Peyer's patch (tissue), 4 donors: ENCODE measurements around the gene KCNQ5.

Experiments used
- CTCF ChIP-seq, 6 experiments: fragments of 450-650 bp in 4 of 6; fragments of 200-600 bp in 2 of 6; sonication (generic) in 1 of 6; IDR thresholded peaks; one replicate each; pipeline ENCODE4 v1.5.1; 2017 to 2019; ENCODE audit warnings: antibody characterized with exemption in 6 of 6, mild to moderate bottlenecking in 3 of 6, moderate library complexity in 1 of 6
- POLR2A ChIP-seq, 2 donors: fragments of 450-650 bp; IDR thresholded peaks; one replicate each; pipeline ENCODE4 v1.5.1; 2017; ENCODE audit warnings: antibody characterized with exemption in 2 of 2, mild to moderate bottlenecking in 2 of 2, moderate library complexity in 2 of 2

GRCh38 chr6:72857791-72858585 lies 236.1 kb downstream of the KCNQ5 start:
- TF ChIP-seq CTCF (IDR thresholded peaks at IDR 0.05), result no peak
- TF ChIP-seq POLR2A (IDR thresholded peaks at IDR 0.05), result no peak
